ENCODE measurements around the gene TNPO1.
A peak's percentile ranks its signal among the peaks of the same experiment; 100 is the strongest.
"Not testable (repeated sequence)": the region's sequence is repeated elsewhere in the genome, so short reads cannot be mapped to it uniquely, and the experiment has no call there.

The TNPO1 gene

GRCh38 chr5:72788866-72789505 is 27.5 kb upstream of the TNPO1 start:
- H3K4me1 ChIP-seq (ENCODE audit: control insufficient read depth, insufficient read depth, low read length) = no peaks in the 10 kb centered on the region; the same call in 1 of the 2 replicates
- ChIA-PET POLR2A (no interaction called here), CTCF (interaction anchor here (0.6 kb wide), 1 partner anchor 10 kb away, joined by 3 read pairs; no protein-coding TSS in a partner anchor)
- no peak overlapping the region for H3K27ac ChIP-seq (ENCODE audit: extremely low read depth, low read depth, low read length)
- no peaks in the 10 kb centered on the region for H3K9me3 ChIP-seq (ENCODE audit: control insufficient read depth, insufficient read depth, low read depth, low read length)
- H3K36me3 ChIP-seq (ENCODE audit: control insufficient read depth in 2 of 2, insufficient read depth in 1 of 2, low read length in 2 of 2) = no peaks in the 10 kb centered on the region
- H3K4me3 ChIP-seq (ENCODE audit: low read depth, low read length) = no peak overlapping the region
- TF ChIP-seq ZNF645 (tag by site-specific recombination; IDR thresholded peaks at IDR 0.05) = no peak
- no peak for TF ChIP-seq ZBTB48 (tag by site-specific recombination; IDR thresholded peaks at IDR 0.05)
- TF ChIP-seq ZNF433 (tag by site-specific recombination; IDR thresholded peaks at IDR 0.05; ENCODE audit: low read depth) = no peak
- no peak for TF ChIP-seq KLF9 (tag by site-specific recombination; IDR thresholded peaks at IDR 0.05; ENCODE audit: low read depth)
- TF ChIP-seq ZNF561 (tag by site-specific recombination; IDR thresholded peaks at IDR 0.05; ENCODE audit: borderline replicate concordance) = no peak

- no peak overlapping the region for H3K27ac ChIP-seq (ENCODE audit: extremely low read depth, low read depth, low read length)
- no peaks in the 10 kb centered on the region for H3K36me3 ChIP-seq (ENCODE audit: control insufficient read depth in 2 of 2, insufficient read depth in 1 of 2, low read length in 2 of 2)
- no peaks in the 10 kb centered on the region for H3K9me3 ChIP-seq (ENCODE audit: control insufficient read depth, insufficient read depth, low read depth, low read length)
- H3K4me1 ChIP-seq (ENCODE audit: control insufficient read depth, insufficient read depth, low read length) = no peaks in the 10 kb centered on the region; the same call in 1 of the 2 replicates
- no peak overlapping the region for H3K4me3 ChIP-seq (ENCODE audit: low read depth, low read length)
- CTCF ChIA-PET = interaction anchor here (0.7 kb wide), 1 partner anchor 20 kb away, joined by 3 read pairs; no protein-coding TSS in a partner anchor
- POLR2A ChIA-PET = interaction anchor here (0.7 kb wide), 1 partner anchor 19 kb away, joined by 3 read pairs; no protein-coding TSS in a partner anchor
- TF ChIP-seq ZNF529 (tag by site-specific recombination; IDR thresholded peaks at IDR 0.05; ENCODE audit: insufficient replicate concordance) (no peak), SCRT2 (tag by site-specific recombination; IDR thresholded peaks at IDR 0.05) (peak; percentile 80), PRDM6 (tag by site-specific recombination; IDR thresholded peaks at IDR 0.05) (peak; percentile 64), SCRT1 (tag by site-specific recombination; IDR thresholded peaks at IDR 0.05; ENCODE audit: borderline replicate concordance) (peak; percentile 23; the same call in 1 of the 2 replicates), ZNF398 (tag by site-specific recombination; IDR thresholded peaks at IDR 0.05) (peak; percentile 79), ZNF596 (tag by site-specific recombination; IDR thresholded peaks at IDR 0.05) (peak; percentile 42; the same call in 1 of the 2 replicates), ZBTB8A (tag by site-specific recombination; IDR thresholded peaks at IDR 0.05) (no peak)
Observed at GRCh38 chr5:72790186-72790585, 26.3 kb upstream of the TNPO1 start.

GRCh38 chr5:72792662-72793061 is 23.8 kb upstream of the TNPO1 start:
- POLR2A ChIA-PET; H3K27ac ChIP-seq (ENCODE audit: extremely low read depth, low read depth, low read length); H3K4me1 ChIP-seq (ENCODE audit: control insufficient read depth, insufficient read depth, low read length); H3K9me3 ChIP-seq (ENCODE audit: control insufficient read depth, insufficient read depth, low read depth, low read length); H3K36me3 ChIP-seq (ENCODE audit: control insufficient read depth in 2 of 2, insufficient read depth in 1 of 2, low read length in 2 of 2); H3K4me3 ChIP-seq (ENCODE audit: low read depth, low read length): not testable (repeated sequence)
- CTCF ChIA-PET = interaction anchor here (0.8 kb wide), 1 partner anchor 25 kb away, joined by 3 read pairs; no protein-coding TSS in a partner anchor
- peak; percentile 89 for TF ChIP-seq ZNF121 (tag by site-specific recombination; IDR thresholded peaks at IDR 0.05)
